ENCODE results near the gene NUDT19.
"Not testable (repeated sequence)": the region's sequence is repeated elsewhere in the genome, so short reads cannot be mapped to it uniquely, and the experiment has no call there.

NUDT19 gene

DNA sequence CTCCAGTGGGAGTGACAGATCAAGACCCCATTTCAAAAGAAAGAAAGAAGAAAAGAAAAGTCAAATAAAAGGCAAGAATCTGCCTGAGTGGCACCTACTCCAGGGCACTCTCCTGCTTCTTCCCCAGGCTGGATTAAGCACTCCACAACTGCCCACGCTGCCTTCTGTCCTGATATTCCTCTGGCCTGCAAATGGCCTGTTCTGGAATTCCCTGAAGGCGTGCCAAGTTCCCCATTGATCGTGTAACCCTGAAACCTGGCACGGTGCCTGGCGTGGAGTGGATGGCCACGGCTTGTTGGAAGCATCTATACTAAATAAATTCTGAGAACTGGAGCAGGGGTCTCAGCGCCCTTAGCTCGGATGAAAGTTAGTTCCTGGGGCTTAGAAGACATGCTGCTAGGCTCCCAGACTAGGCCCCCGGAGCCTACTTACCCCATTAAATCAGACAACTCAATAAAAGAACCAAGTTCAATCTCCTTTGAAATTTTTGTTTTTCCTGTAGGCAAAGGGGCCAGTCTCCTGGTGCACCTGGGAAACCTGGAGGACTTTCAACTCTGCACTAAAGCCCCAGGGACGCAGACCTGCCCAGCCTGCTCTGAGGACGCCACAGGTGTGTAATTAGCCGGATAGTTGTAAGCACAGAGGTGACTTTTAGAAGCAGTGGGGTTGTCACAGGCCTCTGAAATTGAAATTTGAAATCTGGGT lies 38.6 kb upstream of the NUDT19 start:
- H3K4me3 ChIP-seq (ENCODE audit: low read depth, low read length): no peak overlapping the region
- DNase-seq (ENCODE audit: low read depth): no peak
- TF ChIP-seq CTCF (IDR thresholded peaks at IDR 0.05; ENCODE audit: low read depth, low read length, missing control alignments): no peak

- DNase-seq (ENCODE audit: low read depth): no peak
- no peak for TF ChIP-seq CTCF (IDR thresholded peaks at IDR 0.05; ENCODE audit: low read depth, low read length, missing control alignments)
- H3K4me3 ChIP-seq (ENCODE audit: low read depth, low read length): no peak overlapping the region
Measured at GRCh38 chr19:32653599-32653915, 38.1 kb upstream of the NUDT19 start.

GRCh38 chr19:32656379-32656778 lies 35.2 kb upstream of the NUDT19 start:
- not testable (repeated sequence) for H3K4me3 ChIP-seq (ENCODE audit: low read depth, low read length); DNase-seq (ENCODE audit: low read depth)

DNA sequence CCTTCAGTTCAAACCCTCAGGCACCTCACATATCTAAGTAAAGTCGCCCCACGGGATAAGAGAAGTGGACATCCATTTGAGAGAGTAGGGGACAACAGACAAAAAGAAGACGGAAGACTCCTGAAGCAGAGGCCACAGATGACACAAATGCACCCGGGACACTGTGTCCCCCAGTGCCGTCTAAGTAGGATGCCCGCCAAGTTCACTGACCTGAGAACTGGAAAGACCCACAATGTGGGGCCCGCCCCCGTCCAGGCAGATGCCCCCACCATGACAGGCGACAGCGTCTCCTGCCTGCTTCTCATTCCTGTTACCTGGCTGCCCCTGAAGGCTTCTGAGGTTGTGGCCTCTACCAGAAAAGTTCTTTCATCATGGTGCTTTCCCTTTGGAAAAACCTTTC lies 33.5 kb upstream of the NUDT19 start:
- DNase-seq (ENCODE audit: low read depth): no peak
- no peak for TF ChIP-seq CTCF (IDR thresholded peaks at IDR 0.05; ENCODE audit: low read depth, low read length, missing control alignments)
- no peak overlapping the region for H3K4me3 ChIP-seq (ENCODE audit: low read depth, low read length)

GRCh38 chr19:32658527-32658926 lies 33.1 kb upstream of the NUDT19 start:
- DNase-seq (ENCODE audit: low read depth): no peak
- H3K4me3 ChIP-seq (ENCODE audit: low read depth, low read length): no peak overlapping the region
- no peak for TF ChIP-seq CTCF (IDR thresholded peaks at IDR 0.05; ENCODE audit: low read depth, low read length, missing control alignments)

DNA sequence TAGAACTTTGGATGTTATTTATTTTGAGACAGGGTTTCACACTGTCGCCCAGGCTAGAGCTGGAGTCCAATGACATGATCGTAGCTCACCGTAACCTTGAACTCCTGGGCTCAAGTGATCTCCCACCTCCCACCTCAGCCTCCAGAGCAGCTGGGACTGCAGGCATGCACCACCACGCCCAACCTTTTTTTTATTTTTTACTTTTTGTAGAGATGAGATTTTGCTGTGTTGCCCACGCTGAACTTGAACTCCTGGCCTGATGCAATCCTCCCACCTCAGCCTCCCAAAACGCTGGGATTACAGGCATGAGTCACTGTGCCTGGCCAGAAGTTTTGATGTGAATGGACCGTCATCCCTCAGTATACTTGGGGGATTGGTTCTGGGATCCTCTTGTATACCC lies 30.3 kb upstream of the NUDT19 start:
- DNase-seq (ENCODE audit: low read depth): no peak
- TF ChIP-seq CTCF (IDR thresholded peaks at IDR 0.05; ENCODE audit: low read depth, low read length, missing control alignments): no peak
- no peak overlapping the region for H3K4me3 ChIP-seq (ENCODE audit: low read depth, low read length)

DNA sequence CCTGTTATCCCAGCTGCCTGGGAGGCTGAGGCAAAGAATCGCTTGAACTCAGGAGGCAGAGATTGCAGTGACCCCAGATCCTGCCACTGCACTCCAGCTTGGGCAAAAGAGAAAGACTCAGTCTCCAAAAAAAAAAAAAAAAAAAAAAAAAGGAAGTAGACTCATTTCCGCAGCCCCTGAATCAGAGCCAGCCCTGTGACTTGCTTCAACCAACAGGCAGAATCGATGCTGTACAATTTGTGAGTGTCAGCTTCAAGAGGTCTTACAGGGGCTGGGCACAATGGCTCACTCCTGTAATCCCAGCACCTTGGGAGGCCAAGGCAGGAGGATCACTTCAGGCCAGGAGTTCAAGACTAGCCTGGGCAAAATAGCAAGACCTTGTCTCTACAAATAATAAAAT lies 29.4 kb upstream of the NUDT19 start:
- no peak for TF ChIP-seq CTCF (IDR thresholded peaks at IDR 0.05; ENCODE audit: low read depth, low read length, missing control alignments)
- DNase-seq (ENCODE audit: low read depth): no peak
- H3K4me3 ChIP-seq (ENCODE audit: low read depth, low read length): no peak overlapping the region
